ENCODE measurements around the gene TPI1. TPM values are rescaled to one million over a fixed set of nuclear protein-coding genes. Genes with fewer than 3 reads are reported as not detected.

Gene TPI1
- total RNA-seq, 2 donors from 2014 or later, result 805 to 1,294 TPM

DNA sequence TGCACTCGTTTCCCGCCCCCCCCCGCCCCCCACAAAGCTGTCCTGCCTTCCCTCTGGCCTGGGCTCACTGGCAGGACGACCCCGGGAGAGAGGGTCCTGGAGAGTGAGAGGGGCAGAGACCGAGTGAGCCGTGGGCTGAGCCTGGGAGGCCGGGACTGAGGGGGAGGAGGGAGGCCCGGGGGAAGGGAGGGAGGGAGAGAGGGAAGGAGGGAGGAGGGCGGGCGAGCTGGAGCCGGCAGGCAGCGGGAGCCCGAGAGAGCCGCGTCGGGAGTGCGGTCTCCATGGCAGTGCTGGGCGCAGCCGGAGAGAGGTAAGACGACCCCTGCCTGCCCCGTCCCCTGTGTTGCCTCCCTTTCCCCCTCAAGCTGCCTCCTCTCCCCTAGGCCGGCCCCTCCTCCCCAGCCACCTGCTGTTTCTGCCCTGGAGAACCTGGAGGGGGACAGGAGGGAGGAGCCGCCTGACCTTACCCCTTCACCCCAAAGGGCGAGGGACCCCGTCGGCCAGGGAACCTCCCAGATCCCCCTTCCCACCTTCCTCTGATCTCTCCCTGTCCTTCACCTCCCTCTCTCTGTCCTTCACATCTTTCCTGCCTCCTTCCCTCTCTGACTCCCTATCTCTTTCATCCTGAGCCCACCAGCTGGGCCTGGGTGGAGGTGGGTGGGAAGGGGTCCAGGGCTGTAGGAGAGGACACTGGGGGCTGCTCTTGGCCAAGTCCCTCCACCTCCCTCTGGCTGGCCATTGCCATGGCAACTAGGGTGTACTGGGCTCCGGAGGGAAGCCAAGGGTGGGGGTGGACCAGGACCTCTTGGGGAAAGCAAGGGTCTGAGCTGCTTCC is 45.5 kb upstream of the TPI1 start, which contains the start of gene GPR162:
GPR162 (plus strand) TSS at position 231 of the 835 bp plus-strand sequence. CDS start 2,078 bp downstream, outside the sequence.
- Mint-ChIP-seq H3K4me3 (peak within 1 kb of the TSS; percentile 69), H3K27me3 (ENCODE audit: insufficient read depth) (peaks cover 84% of the 10 kb centered on the region), H3K9me3 (no peaks in the 10 kb centered on the region), H3K27ac (peak within 1 kb of the TSS; percentile 62), H3K36me3 (ENCODE audit: low read depth) (no peaks in the 10 kb centered on the region), H3K4me1 (peaks cover 55% of the 10 kb centered on the region)
- peak; percentile 95 for DNase-seq
- Histone ChIP-seq H3K36me3 (ENCODE audit: control insufficient read depth, insufficient read depth, low read length) (no peaks in the 10 kb centered on the region), H3K4me1 (ENCODE audit: control insufficient read depth, insufficient read depth, low read length) (peaks cover 7% of the 10 kb centered on the region), H3K27me3 (ENCODE audit: control insufficient read depth, insufficient read depth, low read length, poor library complexity, severe bottlenecking) (peaks cover 19% of the 10 kb centered on the region), H3K4me3 (ENCODE audit: low read length) (peak within 1 kb of the TSS; percentile 72), H3K27ac (ENCODE audit: low read depth, low read length) (peak within 1 kb of the TSS; percentile 78), H3K9ac (ENCODE audit: extremely low read depth, low read length, poor library complexity, severe bottlenecking) (no peak within 1 kb of the TSS), H3K9me3 (ENCODE audit: control insufficient read depth, low read length) (no peaks in the 10 kb centered on the region)
- WGBS, 2 experiments (ENCODE audit: insufficient coverage in 1 of 2, insufficient read length in 1 of 2), result 0 to 2% methylated on average over 10 to 21 of the region's 28 CpGs
- TF ChIP-seq, protein P1, sequence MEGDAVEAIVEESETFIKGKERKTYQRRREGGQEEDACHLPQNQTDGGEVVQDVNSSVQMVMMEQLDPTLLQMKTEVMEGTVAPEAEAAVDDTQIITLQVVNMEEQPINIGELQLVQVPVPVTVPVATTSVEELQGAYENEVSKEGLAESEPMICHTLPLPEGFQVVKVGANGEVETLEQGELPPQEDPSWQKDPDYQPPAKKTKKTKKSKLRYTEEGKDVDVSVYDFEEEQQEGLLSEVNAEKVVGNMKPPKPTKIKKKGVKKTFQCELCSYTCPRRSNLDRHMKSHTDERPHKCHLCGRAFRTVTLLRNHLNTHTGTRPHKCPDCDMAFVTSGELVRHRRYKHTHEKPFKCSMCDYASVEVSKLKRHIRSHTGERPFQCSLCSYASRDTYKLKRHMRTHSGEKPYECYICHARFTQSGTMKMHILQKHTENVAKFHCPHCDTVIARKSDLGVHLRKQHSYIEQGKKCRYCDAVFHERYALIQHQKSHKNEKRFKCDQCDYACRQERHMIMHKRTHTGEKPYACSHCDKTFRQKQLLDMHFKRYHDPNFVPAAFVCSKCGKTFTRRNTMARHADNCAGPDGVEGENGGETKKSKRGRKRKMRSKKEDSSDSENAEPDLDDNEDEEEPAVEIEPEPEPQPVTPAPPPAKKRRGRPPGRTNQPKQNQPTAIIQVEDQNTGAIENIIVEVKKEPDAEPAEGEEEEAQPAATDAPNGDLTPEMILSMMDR (conservative IDR thresholded peaks at IDR 0.05), result no peak

DNA sequence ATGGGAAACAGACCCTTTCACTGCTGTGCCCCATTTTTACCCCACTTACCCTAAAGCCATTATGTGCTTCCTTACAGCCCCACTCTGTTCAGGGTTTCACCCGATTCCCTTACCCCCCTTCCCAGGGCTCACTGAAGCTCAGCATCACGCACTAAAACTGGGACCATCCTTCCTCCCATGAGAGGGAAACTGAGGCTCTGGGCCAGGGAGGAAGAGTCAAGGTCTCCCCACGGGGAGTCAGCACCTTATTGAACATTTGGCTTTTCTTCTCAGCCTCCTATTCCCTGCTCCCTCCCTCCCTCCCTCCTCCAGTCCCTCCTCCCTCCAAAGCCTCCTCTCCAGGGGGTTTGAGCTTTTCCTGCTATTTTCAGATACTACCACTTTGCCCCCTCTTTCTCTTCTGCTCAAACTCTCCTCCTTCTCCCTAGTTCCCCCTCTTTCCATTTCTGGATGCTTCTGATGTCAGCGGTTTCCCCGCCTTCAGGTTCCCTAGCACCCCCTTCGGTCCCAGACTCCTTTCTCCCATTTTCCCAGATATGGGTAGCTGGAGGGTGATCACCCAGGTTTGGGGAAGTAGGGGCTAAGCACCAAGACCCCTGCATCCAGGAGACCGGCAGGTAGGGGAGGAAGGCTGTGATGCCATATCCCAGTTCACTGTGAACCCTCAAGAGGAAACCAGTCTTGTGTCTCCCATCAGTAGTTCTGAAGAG is 44.8 kb upstream of the TPI1 start:
- WGBS, 2 experiments (ENCODE audit: insufficient coverage in 1 of 2, insufficient read length in 1 of 2), result 24 to 70% methylated on average over 3 to 7 of the region's 7 CpGs
- H3K27me3 ChIP-seq (ENCODE audit: control insufficient read depth, insufficient read depth, low read length, poor library complexity, severe bottlenecking), result peaks cover 19% of the 10 kb centered on the region
- peaks cover 9% of the 10 kb centered on the region for H3K4me1 ChIP-seq (ENCODE audit: control insufficient read depth, insufficient read depth, low read length)
- H3K27ac ChIP-seq (ENCODE audit: low read depth, low read length), result peak overlapping the region; percentile 74
- Mint-ChIP-seq H3K4me3 (peak overlapping the region; percentile 69), H3K27ac (no peak overlapping the region), H3K27me3 (ENCODE audit: insufficient read depth) (peaks cover 92% of the 10 kb centered on the region), H3K4me1 (peaks cover 57% of the 10 kb centered on the region), H3K36me3 (ENCODE audit: low read depth) (no peaks in the 10 kb centered on the region), H3K9me3 (no peaks in the 10 kb centered on the region)
- H3K4me3 ChIP-seq (ENCODE audit: low read length), result peak overlapping the region; percentile 72
- H3K36me3 ChIP-seq (ENCODE audit: control insufficient read depth, insufficient read depth, low read length), result no peaks in the 10 kb centered on the region
- no peaks in the 10 kb centered on the region for H3K9me3 ChIP-seq (ENCODE audit: control insufficient read depth, low read length)
- H3K9ac ChIP-seq (ENCODE audit: extremely low read depth, low read length, poor library complexity, severe bottlenecking), result no peak overlapping the region
- TF ChIP-seq, protein P1 (conservative IDR thresholded peaks at IDR 0.05), result no peak
- no peak for DNase-seq

DNA sequence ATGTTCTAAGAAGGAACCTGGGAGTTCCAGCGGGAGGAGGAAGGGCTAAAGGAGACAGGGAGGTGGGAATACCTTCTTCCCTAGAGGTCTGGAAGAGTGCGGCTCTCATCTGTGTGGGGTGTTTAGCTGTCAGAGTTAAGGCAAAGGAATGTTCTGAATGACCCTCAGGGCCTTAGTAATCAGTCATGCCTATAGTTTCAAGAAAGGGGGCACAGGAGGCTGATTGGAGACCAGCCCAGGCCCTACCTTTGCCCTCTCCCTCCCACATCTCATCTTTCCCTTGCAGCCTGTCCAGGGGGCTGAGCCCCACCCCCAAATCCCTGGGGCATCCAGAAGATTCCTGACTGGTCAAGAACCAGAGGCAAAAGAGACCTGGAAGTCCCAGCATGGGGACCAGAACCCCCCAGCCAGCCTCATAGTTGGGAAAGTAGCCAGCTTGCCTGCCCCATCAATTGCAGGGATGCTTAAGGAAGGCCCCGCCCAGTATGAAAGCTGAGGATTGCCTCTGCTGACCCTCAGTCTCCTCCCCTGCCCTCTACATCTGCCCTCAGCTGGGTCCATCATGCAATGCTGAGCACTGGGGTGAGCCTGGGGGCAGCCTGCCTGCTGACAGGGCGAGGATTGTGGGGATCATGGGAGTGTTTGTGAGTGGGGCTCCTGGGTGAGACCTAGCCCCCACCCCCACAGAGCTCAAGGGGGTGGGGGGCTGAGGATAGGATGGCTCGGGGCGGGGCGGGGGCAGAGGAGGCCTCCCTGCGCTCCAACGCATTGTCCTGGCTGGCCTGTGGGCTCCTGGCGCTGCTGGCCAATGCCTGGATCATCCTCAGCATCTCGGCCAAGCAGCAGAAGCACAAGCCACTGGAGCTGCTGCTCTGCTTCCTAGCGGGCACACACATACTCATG is 43.9 kb upstream of the TPI1 start:
- H3K27me3 ChIP-seq (ENCODE audit: control insufficient read depth, insufficient read depth, low read length, poor library complexity, severe bottlenecking), result peaks cover 19% of the 10 kb centered on the region
- peaks cover 9% of the 10 kb centered on the region for H3K4me1 ChIP-seq (ENCODE audit: control insufficient read depth, insufficient read depth, low read length)
- Mint-ChIP-seq H3K4me3 (peak overlapping the region; percentile 69), H3K36me3 (ENCODE audit: low read depth) (no peaks in the 10 kb centered on the region), H3K9me3 (no peaks in the 10 kb centered on the region), H3K27me3 (ENCODE audit: insufficient read depth) (peaks cover 88% of the 10 kb centered on the region), H3K4me1 (peaks cover 51% of the 10 kb centered on the region), H3K27ac (no peak overlapping the region)
- H3K27ac ChIP-seq (ENCODE audit: low read depth, low read length), result no peak overlapping the region
- no peak overlapping the region for H3K9ac ChIP-seq (ENCODE audit: extremely low read depth, low read length, poor library complexity, severe bottlenecking)
- no peak overlapping the region for H3K4me3 ChIP-seq (ENCODE audit: low read length)
- no peaks in the 10 kb centered on the region for H3K9me3 ChIP-seq (ENCODE audit: control insufficient read depth, low read length)
- WGBS, 2 experiments (ENCODE audit: insufficient coverage in 1 of 2, insufficient read length in 1 of 2), result 74 to 81% methylated on average over 7 to 11 of the region's 12 CpGs
- DNase-seq, result no peak
- H3K36me3 ChIP-seq (ENCODE audit: control insufficient read depth, insufficient read depth, low read length), result no peaks in the 10 kb centered on the region
- TF ChIP-seq, protein P1 (conservative IDR thresholded peaks at IDR 0.05), result no peak
